Stimulated activated CD4-positive, alpha-beta T cell treated with anti-CD3 and anti-CD28 coated beads, Interleukin-2, amount 100 ng/mL, for 48 hours (primary cell): ENCODE data around the gene CDKL1.

ENCODE experiments used
- DNase-seq, 2 donors: peaks; one replicate each; pipeline ENCODE4 v3.0.0-alpha.2; 2020

CDKL1 gene

DNA sequence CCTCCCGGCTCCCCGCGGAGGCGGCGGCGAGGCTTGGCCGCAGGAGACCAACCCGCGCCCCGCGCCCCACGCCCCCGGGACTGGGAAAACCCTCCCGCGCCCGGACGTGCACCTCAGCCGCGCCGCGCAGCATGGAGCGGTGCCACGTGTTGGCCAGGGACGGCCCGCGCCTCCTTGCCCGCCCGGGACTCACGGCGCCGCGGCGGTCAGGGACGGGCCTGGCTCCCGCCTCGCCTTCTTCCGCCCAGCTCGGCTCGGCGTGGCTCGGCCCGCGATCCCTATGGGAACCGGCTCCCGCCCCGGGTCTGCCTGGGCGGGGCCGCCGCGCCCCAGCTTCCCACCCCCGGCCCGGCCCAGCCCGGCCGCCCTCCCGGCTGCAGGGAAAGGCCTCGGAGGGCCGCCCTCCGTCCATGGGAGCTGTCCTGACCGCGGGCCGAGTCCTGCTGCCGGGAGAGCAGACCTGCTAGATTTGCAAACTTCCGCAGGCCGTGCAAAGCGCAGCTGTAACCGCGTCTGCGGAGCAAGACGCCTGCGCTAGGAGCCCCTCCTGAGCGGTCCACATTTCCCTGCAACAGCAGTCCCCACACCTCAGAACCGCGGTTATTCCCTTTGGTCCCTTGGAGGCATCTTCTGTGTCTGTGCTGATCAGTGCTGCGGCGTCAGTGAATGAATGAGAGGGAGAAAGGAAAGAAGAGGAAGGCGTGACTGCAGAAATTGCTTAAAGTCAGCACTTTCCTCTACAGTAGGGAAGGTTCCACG lies at the start of gene CDKL1:
CDKL1 (minus strand) TSS at position 251 of the 759 bp plus-strand sequence. CDS start 1,013 bp downstream, outside the sequence.
- DNase-seq: peak; percentile 29 to 30

DNA sequence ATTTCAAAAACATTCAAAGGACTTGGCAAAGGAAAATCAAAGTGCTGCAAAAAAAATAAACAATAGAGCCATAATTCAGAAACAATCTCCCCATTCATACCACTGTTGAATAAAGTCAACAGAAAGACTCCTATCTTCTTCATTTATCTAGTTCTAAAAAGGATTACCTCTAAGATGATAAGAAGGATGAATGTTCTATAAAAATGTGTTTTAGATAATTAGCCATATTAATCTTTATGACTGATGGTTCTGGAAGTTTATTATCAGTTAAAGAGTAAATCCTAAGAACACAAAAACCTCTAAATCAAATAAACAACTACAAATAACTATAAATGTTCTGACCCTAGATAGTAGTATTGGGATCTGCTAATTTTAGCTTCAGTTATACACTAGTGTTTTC lies 37.8 kb upstream of the CDKL1 start:
- DNase-seq: no peak

DNA sequence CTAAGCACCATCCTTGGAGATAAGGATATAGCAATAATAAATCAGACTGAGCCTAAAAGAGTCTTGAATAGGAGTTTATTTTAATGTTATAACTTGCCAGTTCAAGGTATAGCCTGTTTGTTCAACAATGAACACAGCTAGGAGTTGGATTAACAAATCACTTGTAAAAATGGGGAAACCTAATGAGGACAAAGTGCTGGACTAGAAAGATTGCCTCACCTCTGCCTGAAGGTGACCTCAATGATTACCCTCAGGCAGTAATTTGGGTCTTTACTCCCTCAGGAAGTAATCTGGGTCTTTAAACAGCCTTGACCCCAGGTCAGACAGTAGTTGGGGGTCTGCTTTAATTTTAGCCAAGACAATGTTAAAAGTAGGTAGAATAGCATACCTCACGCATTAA lies 35.5 kb upstream of the CDKL1 start:
- DNase-seq: no peak

DNA sequence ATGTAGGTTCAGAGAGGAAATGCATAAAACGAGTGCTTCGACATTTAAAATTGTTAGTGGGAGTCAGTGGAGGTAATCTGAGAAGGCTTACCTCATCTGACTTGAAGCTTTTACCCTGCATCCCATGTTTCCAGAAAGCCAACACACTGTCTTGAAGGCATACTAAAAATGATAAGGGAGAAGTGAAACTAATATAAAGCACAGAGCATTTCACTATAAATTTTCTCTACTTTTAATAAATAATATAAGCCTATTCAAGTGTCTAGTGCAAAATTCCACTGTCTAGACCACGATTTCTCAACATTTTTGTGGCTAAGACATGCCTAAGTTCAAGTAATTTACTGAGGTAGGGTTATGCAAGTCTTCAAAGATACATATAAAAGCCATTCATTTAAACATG lies 29.1 kb upstream of the CDKL1 start:
- DNase-seq: no peak

DNA sequence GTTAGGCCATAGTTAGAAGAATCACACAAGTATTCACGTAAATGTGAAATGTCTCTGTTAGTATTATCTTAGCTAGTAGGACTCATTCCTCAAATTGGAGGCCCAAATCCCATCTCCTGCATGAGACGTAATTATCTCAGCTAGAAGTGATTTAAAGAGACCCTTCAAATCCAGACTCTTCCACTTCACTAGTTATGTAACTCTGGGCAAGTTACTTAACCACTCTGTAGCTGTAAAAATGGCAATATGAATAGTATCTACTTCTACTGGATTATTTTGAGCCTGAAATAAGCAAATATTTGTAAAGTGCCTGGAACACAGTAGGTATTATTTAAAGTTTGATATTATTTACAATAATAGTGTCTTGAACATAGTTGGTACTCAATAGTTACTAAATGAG lies 28.4 kb upstream of the CDKL1 start:
- DNase-seq: no peak

DNA sequence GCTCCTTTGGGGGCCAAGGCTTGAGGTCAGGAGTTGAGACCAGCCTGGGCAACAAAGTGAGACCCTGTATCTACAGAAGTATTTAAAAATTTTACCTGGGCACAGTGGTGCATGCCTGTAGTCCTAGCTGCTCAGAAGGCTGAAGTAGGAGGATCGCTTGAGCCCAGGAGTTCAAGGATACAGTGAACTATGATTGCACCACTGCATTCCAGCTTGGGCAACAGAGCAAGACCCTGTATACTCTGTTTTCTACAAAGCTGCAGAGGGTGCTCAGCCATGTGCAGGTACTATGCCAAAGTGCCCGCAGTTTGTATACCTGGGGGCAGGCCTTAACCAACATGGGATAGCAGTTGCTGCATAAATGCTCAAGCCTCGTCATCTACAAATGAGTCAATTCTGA lies 26.8 kb upstream of the CDKL1 start:
- no peak for DNase-seq

DNA sequence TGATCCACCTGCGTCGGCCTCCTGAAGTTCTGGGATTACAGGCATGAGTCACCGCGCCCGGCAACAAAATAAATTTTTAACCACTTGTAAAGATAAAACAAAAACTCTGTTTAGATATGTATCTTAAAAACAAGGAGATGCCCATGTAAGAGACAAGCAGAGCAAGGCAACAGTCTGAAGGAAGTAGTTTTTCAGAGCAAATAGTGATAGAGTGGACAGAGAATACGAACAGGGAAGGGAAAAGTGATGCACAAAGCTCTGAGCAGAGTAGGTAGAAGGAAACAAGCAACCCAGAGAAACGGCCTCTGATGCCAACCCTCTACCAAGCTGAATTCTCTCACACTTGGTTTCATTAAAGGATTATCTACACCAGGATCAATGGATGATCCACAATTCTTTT lies 24.8 kb upstream of the CDKL1 start:
- DNase-seq: no peak

DNA sequence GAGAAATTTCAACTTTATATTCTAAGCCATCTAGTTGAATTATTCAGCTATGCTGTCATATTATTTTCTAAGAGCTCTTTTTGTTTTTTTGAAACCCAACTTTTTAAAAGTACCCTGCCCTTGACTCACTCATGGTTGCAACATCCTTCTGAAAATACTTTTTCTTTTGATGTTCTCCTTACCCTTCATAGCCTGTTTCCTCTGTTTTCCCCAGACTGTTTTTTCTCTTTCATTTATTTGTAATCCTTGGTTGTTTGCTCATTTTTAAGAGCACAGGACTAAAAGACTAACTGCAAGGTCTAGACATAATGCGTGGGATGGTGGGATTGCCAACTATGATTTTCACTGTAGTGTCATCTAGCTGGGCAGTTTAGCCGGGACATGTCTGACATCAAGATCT lies 21.2 kb upstream of the CDKL1 start:
- DNase-seq: no peak

DNA sequence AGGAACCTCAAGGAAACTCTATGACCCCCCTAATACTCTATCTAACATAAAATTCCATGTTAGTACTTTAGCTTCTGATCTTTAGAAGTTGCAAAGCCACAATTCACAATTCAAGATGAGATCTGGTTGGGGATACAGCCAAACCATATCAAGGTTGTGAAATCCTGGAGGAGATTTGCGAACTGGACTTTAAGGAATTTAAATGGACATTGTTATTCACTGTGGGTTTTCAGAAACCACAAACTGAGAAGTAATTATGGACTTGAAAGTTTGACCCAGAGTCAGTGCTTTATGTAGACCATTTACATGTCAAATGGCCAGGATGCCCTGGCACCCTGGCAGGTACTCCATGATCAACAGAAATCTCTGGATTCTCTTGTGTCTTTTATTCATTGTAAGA lies 14.2 kb upstream of the CDKL1 start:
- no peak for DNase-seq

DNA sequence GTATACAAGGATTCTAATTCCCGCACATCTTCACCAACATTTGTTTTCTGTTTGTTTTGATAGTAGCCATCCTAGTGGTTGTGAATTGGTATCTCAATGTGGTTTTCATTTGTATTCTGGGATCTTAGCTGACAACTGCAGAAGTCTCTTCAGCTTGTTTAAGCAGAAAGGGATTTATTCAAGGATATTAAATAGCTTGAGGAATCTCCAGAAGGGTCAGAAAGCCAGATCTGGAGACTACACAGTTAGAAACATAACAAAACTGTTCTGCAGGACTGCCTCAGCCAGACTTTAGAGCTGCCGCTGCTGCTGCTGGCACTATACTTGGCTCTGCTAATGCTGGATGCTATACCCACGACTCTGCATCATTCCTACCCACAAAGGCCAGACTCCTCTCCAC lies 13.4 kb upstream of the CDKL1 start:
- DNase-seq: no peak

DNA sequence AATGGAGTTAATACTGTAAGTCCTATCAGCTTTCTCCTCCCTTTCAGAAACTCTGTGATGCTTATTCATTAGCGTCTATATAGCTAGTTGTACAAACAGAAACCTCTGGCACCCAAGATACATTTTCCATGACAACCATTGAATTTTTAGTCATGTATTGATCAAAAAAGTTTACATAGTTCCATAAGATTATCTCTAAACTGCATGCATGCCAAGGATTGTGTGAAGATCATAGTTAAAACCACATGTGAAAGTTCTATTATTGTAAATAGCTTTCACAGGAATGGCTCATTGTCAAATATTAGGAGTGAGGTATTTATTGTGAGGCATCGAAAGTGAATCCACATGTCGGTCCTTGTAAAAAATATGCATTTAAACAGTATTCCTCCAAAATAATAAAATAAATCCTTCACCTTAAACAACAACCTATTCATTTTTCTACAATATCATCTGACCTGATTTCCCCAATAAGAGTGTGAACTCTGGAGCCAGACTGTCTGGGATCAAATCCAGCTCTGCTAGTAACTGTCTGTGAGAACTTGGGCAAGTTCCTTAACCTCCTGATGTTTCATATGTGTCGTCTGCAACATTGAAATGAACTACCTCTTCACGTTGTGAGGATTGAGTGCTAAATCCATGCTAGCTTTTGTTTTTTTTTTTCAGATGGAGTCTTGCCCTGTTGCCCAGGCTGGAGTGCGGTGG lies 10.6 kb upstream of the CDKL1 start:
- no peak for DNase-seq

DNA sequence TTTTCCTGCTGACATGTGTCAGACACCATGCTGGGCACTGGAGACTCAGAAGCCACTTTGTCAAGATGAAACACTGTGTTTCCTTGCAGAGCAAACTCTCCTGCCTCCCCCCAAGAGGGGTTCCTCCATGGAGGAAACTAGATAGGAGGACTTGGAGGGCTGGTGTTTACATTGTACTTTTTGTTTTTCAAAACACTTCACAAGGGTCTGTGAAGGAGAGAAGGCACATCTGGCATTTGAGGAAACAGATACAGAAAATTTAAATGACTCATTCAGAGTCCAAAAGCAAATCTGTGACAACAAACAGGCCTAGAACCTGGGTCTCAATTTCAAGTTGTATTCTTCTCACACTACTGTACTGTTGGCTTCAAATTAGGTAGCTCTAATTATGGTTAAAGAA lies 6.7 kb upstream of the CDKL1 start:
- no peak for DNase-seq

DNA sequence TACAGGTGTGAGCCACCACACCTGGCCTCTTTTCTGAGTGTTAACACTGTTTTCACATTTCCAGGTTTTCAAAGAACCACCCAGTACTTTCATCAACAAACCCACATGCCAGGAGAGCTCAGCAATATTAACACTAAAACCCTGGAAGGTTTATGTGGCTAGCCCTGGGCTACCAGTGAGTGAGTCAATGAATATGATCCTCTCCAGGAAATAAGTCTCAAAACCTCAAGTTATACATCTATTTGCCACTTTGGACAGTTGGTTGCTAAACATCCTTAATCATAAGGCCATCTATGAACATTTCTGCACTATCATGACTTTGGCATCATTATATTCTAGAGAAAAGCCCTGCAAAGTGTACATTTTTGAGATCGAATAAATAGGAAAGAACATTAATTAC lies 6.3 kb upstream of the CDKL1 start:
- DNase-seq: no peak

DNA sequence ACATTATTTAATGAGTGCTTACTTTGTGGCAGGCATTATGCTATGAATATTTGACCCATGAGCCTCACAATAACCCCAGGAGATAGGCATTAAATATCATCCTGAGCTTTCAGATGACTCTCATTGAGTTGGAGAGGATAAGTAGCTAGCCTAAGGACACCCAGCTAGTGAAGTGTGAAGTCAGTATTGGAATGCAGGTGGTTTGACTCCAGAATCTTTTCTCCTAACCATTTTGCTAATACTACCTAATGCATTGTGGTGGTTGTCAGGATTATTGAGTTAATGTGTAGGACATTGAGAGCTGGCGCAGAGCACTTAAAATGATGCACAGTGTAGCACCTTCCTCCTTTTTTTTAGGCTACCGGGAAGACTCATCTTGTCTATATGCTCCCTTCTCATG lies 3.8 kb upstream of the CDKL1 start:
- no peak for DNase-seq

DNA sequence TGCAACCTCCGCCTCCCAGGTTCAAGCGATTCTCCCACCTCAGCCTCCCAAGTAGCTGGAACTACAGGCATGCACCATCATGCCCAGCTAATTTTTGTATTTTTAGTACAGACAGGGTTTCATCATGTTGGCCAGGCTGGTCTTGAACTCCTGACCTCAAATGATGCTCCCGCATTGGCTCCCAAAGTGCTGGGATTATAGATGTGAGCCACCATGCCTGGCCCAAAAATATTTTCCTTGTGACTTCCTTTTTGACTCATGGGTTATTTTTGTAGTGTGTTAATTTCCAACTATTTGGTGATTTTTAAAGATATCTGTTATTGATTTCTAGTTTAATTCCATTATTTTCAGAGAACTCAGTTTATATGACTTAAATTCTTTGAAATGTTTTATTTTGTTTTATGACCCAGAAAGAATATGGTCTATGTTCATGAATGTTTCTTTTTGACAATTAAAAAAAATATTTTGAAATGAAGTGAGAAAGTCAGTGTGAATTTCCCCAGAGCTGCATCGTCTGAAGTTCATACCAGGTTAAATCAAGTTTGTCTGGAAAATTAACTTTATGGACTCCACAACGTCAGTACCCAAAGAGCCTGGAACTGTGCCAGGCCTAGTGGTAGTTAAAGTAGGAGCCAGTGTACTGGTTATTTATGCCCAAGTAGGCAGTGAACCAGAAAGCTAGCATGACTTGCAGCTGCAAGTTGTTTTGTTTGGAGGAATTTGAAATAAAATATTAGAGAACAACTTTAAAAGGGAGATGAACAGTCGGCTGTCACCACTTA lies 2.8 kb upstream of the CDKL1 start:
- DNase-seq: no peak

DNA sequence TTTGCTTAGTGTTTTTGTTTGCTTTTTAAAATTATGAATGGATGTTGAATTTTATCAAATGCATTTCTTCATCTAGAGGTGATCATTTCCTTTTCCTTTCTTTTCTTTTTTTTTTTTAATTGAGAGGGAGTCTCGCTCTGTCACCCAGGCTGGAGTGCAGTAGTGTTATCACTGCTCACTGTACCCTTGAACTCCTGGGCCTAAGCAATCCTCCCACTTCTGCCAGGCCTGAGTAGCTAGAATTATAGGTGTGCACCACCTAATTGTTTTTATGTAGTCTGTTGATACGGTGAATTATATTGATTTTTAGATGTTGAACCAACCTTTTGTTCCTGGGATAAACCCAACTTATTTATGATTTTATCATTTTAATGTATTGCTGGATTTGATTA lies 1.5 kb upstream of the CDKL1 start:
- no peak for DNase-seq

DNA sequence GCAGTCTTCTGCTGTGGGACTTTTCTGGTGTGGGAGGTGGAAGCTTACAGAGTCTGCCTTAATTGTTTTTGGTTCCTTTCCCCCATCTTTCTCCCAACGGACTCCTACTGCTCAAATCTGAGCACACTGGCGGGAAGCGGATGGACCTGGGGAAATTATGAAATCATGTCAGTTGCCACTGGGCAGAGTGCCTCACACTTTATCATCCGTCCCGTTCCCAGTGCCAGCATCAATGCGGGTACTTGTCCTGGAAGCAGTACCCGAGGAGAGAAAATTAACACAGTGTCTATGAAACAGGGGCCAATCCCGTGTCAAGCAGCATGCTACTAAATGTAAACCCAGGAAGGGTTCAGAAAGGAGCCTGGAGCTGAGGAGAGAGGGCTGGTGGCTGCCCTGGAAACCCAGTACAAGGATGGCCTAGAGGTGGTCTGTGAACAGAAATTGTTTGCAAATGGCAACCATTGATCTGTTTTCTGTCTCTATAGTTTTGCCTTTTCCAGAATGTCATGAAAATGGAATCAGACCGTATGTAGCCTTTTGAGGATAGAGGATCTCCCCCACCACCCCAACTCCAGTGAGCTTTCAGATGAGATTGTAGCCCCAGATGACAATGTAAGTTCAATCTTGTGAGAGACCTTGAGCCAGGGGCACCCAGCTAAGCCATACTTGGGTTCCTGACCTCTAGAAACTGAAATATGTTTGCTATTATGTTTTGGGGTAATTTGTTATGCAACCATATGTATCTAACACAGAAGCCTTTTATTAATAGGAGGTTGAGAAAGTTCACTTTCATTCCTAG lies 908 bp upstream of the CDKL1 start:
- no peak for DNase-seq

DNA sequence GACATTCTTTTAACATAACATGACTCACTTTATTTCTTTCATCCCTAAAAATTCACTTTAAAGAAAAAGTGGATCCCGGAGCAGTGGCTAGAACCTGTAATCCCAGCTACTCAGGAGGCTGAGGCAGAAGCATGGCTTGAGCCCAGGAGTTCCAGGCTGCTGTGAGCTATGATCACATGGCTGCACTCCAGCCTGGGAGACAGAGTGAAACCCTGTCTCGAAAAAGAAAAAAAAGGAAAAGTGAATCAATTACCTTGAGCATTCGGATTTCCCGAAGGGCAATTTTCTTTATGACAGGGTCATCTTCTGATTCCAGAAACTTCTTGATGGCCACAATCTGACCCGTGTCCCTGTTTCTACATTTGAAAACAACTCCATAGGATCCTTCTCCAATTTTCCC lies 1.2 kb downstream of the CDKL1 start:
- no peak for DNase-seq

DNA sequence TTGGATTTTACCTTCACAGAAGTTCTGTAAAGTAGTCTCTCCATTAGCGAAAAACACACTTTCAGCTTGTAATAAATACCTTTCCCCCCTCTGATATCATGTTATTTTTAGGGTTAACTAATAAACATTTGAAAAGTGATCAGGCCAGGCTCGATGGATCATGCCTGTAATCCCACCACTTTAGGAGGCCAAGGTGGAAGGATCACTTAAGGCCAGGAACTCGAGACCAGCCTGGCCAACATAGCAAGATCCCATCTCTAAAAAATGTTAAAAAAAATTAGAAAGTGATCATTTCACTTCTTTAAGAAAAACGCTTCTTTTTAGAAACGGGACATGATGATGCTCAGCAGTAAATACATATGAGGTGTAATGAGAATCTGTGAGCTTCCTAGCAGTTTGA lies 2.0 kb downstream of the CDKL1 start:
- no peak for DNase-seq

DNA sequence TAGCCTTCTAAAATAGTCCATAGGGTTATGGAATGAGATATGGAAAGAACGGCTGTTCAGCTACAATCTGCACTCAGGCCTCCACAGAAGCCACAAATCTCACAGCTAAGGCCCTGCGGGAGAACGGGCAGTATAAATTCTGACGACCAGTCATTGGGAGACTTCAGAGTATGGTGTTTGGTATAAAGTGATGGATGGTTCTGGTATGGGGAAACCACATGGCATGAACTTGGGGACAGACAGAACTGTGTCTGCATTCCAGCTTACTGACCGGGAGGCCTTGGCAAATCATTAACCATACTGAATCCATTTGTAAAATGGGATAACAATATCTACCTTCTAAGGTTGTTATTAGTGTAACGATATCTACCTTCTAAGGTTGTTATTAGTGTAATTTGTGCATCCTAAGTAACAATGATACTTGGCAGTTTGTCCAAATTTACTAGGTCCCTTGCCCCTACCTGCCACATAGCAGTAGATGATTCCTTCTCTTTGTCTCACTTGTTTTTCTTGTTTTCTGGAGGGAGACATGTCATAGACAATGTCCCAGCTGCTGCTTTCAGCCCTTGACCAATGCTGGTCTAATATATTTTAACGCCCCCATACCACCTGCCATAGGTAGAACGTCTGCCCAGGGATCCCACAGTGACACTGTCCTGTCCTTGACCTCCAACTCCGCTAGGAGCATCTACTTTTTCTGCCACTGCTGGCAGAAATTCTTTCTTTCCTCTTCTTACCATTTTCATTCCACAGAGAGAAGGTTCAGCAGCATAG lies 6.8 kb downstream of the CDKL1 start:
- DNase-seq: no peak

DNA sequence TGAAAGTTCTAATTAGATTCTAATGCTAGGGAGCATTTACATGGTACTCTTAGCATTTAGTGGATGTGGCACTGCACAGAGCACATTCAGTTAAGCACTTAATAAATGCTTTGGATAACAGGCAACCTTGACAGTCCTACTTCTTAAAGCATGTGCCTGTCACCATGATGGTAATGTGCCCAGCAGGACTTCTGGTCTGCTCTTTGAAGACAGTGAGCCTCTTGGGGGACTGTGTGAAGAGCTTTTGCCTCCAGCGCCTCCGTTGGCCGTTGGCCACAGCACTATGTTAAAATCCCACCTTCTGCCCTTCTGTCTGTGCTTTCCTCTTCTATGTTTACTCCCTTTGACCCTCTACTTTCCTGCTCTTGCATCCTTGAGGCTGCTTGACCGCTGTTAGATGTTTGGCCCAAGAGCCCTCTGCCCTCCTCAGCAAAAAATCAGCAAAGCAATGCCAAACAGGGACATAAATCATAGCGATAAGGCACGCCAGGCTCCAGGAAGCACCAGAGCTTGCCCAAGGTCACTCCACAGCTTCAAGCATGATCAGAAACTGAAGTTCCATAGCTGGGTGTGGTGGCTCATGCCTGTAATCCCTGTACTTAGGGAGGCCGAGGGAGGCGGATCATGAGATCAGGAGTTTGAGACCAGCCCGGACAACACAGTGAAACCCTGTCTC lies 8.3 kb downstream of the CDKL1 start:
- DNase-seq: no peak

DNA sequence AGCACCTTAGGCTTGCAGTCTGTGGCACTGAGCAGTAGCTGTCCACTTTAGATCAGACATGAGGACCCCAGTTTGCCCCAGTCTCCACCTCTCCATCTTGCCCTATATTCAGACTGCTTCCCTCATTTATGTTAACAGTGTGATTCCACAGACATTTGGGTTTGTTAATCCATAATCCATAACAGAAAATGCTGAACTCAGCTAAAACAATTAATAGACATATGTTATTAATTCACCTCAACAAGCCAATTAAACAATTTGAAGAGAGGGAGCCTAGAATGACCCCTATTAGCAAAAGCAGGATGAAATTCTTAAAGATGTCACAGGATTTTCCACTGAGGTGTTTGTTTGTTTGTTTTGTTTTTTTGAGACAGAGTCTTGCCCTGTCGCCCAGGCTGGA lies 9.1 kb downstream of the CDKL1 start:
- no peak for DNase-seq
